Measurements from ENCODE around the gene DYRK3. TPM values are rescaled to one million over a fixed set of nuclear protein-coding genes. Genes with fewer than 3 reads are reported as not detected.
A peak's percentile ranks its signal among the peaks of the same experiment; 100 is the strongest.

The DYRK3 gene
- total and polyA plus RNA-seq, 2 of the 8 experiments (the other 6 are each of a cell fraction or from before 2014, with no cell fraction given) = 2.1 to 8.5 TPM

GRCh38 chr1:206608108-206608698, 27.1 kb upstream of the DYRK3 start:
- peak in 1 of 2 experiments; percentile 60 for DNase-seq (ENCODE audit: low read depth in 1 of 2, low spot score in 2 of 2)
- CTCF ChIA-PET (ENCODE audit: partially characterized antibody) = interaction anchor here (0.5 to 11.0 kb wide), 26 partner anchors 8 to 303 kb away, joined by 3 to 140 read pairs (median 5); partner anchors contain the start of gene RASSF5

More at GRCh38 chr1:206608108-206608698, 27.1 kb upstream of the DYRK3 start:
- WGBS, 2 experiments (ENCODE audit: extremely low coverage in 1 of 2, insufficient coverage in 1 of 2, insufficient read length in 1 of 2, insufficient replicate concordance in 2 of 2, low coverage in 1 of 2, low lambda C conversion rate in 2 of 2, missing lambda C conversion rate in 1 of 2) = 82 to 100% methylated on average over 2 to 7 of the region's 7 CpGs
- TF ChIP-seq, protein P1, sequence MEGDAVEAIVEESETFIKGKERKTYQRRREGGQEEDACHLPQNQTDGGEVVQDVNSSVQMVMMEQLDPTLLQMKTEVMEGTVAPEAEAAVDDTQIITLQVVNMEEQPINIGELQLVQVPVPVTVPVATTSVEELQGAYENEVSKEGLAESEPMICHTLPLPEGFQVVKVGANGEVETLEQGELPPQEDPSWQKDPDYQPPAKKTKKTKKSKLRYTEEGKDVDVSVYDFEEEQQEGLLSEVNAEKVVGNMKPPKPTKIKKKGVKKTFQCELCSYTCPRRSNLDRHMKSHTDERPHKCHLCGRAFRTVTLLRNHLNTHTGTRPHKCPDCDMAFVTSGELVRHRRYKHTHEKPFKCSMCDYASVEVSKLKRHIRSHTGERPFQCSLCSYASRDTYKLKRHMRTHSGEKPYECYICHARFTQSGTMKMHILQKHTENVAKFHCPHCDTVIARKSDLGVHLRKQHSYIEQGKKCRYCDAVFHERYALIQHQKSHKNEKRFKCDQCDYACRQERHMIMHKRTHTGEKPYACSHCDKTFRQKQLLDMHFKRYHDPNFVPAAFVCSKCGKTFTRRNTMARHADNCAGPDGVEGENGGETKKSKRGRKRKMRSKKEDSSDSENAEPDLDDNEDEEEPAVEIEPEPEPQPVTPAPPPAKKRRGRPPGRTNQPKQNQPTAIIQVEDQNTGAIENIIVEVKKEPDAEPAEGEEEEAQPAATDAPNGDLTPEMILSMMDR (IDR thresholded peaks at IDR 0.05; ENCODE audit: control extremely low read depth in 1 of 3, insufficient read depth in 1 of 3, low read depth in 1 of 3, low read length in 3 of 3) = peak; percentile 75 to 84 (median 77)
- TF ChIP-seq ZNF274 (IDR thresholded peaks at IDR 0.05; ENCODE audit: borderline replicate concordance, extremely low read depth, low read length) (no peak), RAD21 (IDR thresholded peaks at IDR 0.05 in 1 of 2, conservative IDR thresholded peaks at IDR 0.05 in 1 of 2; ENCODE audit: low read depth in 2 of 2, low read length in 2 of 2) (peak; percentile 57 to 69), BACH1 (IDR thresholded peaks at IDR 0.05; ENCODE audit: low read length) (no peak), GABPA (IDR thresholded peaks at IDR 0.05; ENCODE audit: borderline replicate concordance, insufficient read depth, low read length) (no peak), SP4 (IDR thresholded peaks at IDR 0.05; ENCODE audit: low read length) (no peak)
- TF ChIP-seq, protein P2, sequence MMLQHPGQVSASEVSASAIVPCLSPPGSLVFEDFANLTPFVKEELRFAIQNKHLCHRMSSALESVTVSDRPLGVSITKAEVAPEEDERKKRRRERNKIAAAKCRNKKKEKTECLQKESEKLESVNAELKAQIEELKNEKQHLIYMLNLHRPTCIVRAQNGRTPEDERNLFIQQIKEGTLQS (IDR thresholded peaks at IDR 0.05; ENCODE audit: insufficient read depth, low read depth, low read length) = no peak
- Histone ChIP-seq H3K18ac (ENCODE audit: extremely low read depth, low read length) (no peak overlapping the region), H2BK12ac (ENCODE audit: low read depth, low read length) (no peak overlapping the region), H3K9me3 (ENCODE audit: insufficient read depth in 2 of 2, low read depth in 1 of 2, low read length in 1 of 2) (no peaks in the 10 kb centered on the region), H2BK20ac (ENCODE audit: low read length) (no peak overlapping the region), H3K79me1 (ENCODE audit: low read depth, low read length) (peaks cover 4% of the 10 kb centered on the region; the same call in 1 of the 2 replicates), H4K20me1 (replicated peaks in 1 of 2; ENCODE audit: control insufficient read depth in 1 of 2, insufficient read depth in 2 of 2, low read length in 2 of 2) (peaks cover 0 to 1% of the 10 kb centered on the region in 2 experiments), H4K91ac (replicated peaks; ENCODE audit: insufficient read length, low read length) (no peak overlapping the region), H3K36me3 (ENCODE audit: control insufficient read depth in 2 of 4, insufficient read depth in 4 of 4, low read length in 3 of 4) (peaks cover 0 to 10% (median 1%) of the 10 kb centered on the region in 4 experiments; a peak in 4 of 8 replicates), H3K4ac (replicated peaks; ENCODE audit: insufficient read length, low read depth, low read length) (no peak overlapping the region), H2AK5ac (ENCODE audit: low read depth, low read length) (no peak overlapping the region), H3K4me2 (ENCODE audit: insufficient read depth in 1 of 2, low read depth in 2 of 2, low read length in 2 of 2) (no peak overlapping the region), H2BK15ac (ENCODE audit: low read length) (no peak overlapping the region), H3K56ac (replicated peaks; ENCODE audit: insufficient read length, low read depth, low read length) (no peak overlapping the region), H3K27ac (ENCODE audit: low read depth, low read length) (no peak overlapping the region), H3K27me3 (replicated peaks in 1 of 4; ENCODE audit: control insufficient read depth in 3 of 4, extremely low read depth in 1 of 4, insufficient read depth in 3 of 4, low read length in 3 of 4) (no peaks in the 10 kb centered on the region), H3K4me3 (ENCODE audit: extremely low read depth in 1 of 4, insufficient read depth in 2 of 4, low read depth in 3 of 4, low read length in 4 of 4) (no peak overlapping the region), H3K4me1 (replicated peaks in 1 of 4; ENCODE audit: control insufficient read depth in 3 of 4, insufficient read depth in 4 of 4, low read length in 3 of 4) (peaks cover 0 to 6% (median 4%) of the 10 kb centered on the region in 4 experiments; a peak in 5 of 7 replicates), H4K5ac (ENCODE audit: insufficient read length, low read depth, low read length) (no peak overlapping the region), H3K23ac (ENCODE audit: insufficient read length) (no peak overlapping the region), H2AFZ (ENCODE audit: low read length) (no peak overlapping the region), H3K23me2 (ENCODE audit: low read depth, low read length) (no peaks in the 10 kb centered on the region; the same call in 1 of the 2 replicates), H2BK5ac (ENCODE audit: low read depth, low read length) (no peak overlapping the region), H2BK120ac (replicated peaks; ENCODE audit: low read depth, low read length) (no peak overlapping the region), H4K8ac (ENCODE audit: extremely low read depth, insufficient read depth, low read length) (no peak overlapping the region), H3K79me2 (ENCODE audit: control insufficient read depth in 1 of 2, insufficient read depth in 2 of 2, low read length in 2 of 2) (peaks cover 0 to 7% of the 10 kb centered on the region in 2 experiments; a peak in 1 of 4 replicates), H3K9ac (replicated peaks in 1 of 4; ENCODE audit: extremely low read depth in 1 of 4, low read depth in 3 of 4, low read length in 3 of 4) (no peak overlapping the region), H3K14ac (ENCODE audit: insufficient read length) (no peak overlapping the region)
- POLR2A ChIA-PET (ENCODE audit: partially characterized antibody) = interaction anchor here (0.6 to 2.2 kb wide), 2 partner anchors 56 to 869 kb away, joined by 4 to 5 read pairs; no protein-coding TSS in a partner anchor
- FAIRE-seq = no peak

Measured in H1 (cell line).